Measurements from ENCODE around the gene PDE4D.
A peak's percentile ranks its signal among the peaks of the same experiment; 100 is the strongest.

Gene PDE4D

DNA sequence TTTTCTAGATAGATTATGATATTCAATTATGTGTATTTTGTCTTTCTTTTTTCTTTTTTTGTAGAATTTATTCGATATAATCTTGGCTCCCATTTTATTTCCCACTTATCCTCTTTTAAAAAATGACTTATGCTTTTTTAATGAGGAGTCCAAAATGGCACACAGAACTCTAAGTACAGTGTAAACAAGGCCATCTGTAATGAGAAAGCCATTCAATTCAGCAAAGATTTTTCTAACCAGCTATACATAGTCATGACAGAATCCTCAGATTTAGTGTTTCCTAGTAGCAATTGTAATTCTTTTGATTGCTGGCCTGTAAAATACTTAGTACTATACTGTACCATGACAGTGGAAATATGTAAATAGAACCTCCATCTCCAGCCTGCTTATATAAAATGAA is 659.3 kb downstream of the PDE4D start:
- DNase-seq (ENCODE audit: extremely low read depth, insufficient read length), result no peak
- Histone ChIP-seq H3K4me3 (replicated peaks; ENCODE audit: low read depth, low read length) (no peak overlapping the region), H3K27me3 (replicated peaks; ENCODE audit: control insufficient read depth, insufficient read depth, low read length) (no peaks in the 10 kb centered on the region), H3K36me3 (ENCODE audit: control insufficient read depth, insufficient read depth, low read length) (no peaks in the 10 kb centered on the region)
- no peak for TF ChIP-seq CTCF (IDR thresholded peaks at IDR 0.05; ENCODE audit: insufficient read depth, low read length, poor library complexity, severe bottlenecking)

GRCh38 chr5:59231221-59231931 is 662.1 kb downstream of the PDE4D start:
- H3K36me3 ChIP-seq (ENCODE audit: control insufficient read depth, insufficient read depth, low read length), result no peaks in the 10 kb centered on the region
- H3K27me3 ChIP-seq (replicated peaks; ENCODE audit: control insufficient read depth, insufficient read depth, low read length), result no peaks in the 10 kb centered on the region
- no peak for TF ChIP-seq CTCF (IDR thresholded peaks at IDR 0.05; ENCODE audit: insufficient read depth, low read length, poor library complexity, severe bottlenecking)
- DNase-seq (ENCODE audit: extremely low read depth, insufficient read length), result no peak
- H3K4me3 ChIP-seq (replicated peaks; ENCODE audit: low read depth, low read length), result no peak overlapping the region

DNA sequence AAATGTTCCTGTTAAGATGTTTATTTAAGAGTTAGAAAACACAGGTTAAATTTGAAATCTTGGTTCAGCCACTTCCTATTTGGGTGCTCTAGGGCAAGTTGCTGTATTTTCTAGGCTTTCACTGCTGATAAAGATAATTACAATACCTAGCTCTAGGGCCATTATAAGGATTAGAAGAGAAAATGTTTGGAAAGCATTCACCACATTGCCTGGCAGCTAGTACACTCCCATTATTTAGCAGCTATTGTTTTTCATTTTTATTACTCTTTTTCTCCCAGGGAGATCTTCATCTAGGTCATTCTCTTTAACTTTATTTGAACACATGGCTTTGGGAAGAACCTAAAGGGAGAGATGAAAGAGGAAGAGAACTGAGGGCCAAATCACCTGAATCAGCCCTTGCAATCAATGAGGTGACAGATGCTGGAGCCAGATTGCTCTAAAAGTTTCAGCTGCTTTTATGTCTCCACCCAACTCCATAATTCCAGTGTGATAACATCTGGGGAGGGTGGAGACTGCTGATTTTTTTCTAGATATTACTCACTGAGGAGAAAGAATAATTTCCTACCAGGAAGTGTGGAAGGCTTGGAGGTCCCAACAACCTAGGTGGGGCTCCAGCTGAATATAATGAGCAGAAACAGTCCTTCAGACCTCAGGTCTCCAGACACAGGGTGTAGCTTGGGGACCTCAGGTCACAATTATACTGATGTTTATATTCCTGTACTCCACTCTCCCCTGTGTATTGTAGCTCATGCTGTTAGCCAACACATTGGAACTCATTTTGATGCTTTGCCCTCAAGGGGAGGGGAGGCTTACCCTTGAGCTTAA is 670.6 kb downstream of the PDE4D start:
- Histone ChIP-seq H3K27me3 (replicated peaks; ENCODE audit: control insufficient read depth, insufficient read depth, low read length) (no peaks in the 10 kb centered on the region; the same call in 1 of the 2 replicates), H3K36me3 (ENCODE audit: control insufficient read depth, insufficient read depth, low read length) (no peaks in the 10 kb centered on the region), H3K4me3 (replicated peaks; ENCODE audit: low read depth, low read length) (no peak overlapping the region)
- no peak for TF ChIP-seq CTCF (IDR thresholded peaks at IDR 0.05; ENCODE audit: insufficient read depth, low read length, poor library complexity, severe bottlenecking)
- DNase-seq (ENCODE audit: extremely low read depth, insufficient read length), result no peak

DNA sequence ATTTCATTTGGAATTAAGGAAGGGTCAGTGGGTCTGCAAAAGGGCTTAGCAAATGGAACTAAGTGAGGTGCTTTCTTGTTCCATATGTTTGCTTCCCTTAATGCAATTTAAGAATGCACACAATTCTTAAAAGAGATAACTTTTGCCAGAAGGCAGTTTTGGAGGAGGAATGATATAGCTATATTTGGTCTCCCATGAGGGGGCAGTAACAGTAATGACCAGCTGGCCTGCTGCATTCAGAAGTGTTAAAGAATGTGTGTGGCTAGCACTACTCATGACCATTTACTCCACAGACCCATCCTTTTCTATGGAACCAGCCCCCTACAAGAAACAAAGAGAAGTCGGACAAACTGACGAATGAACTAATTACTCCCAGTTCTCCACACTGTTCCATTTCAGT is 671.8 kb downstream of the PDE4D start:
- no peak overlapping the region for H3K4me3 ChIP-seq (replicated peaks; ENCODE audit: low read depth, low read length)
- no peak for DNase-seq (ENCODE audit: extremely low read depth, insufficient read length)
- H3K36me3 ChIP-seq (ENCODE audit: control insufficient read depth, insufficient read depth, low read length), result no peaks in the 10 kb centered on the region
- no peak for TF ChIP-seq CTCF (IDR thresholded peaks at IDR 0.05; ENCODE audit: insufficient read depth, low read length, poor library complexity, severe bottlenecking)
- no peaks in the 10 kb centered on the region; the same call in 1 of the 2 replicates for H3K27me3 ChIP-seq (replicated peaks; ENCODE audit: control insufficient read depth, insufficient read depth, low read length)

GRCh38 chr5:59218424-59219045 is 675.0 kb downstream of the PDE4D start:
- DNase-seq (ENCODE audit: extremely low read depth, insufficient read length), result no peak
- no peak overlapping the region for H3K4me3 ChIP-seq (replicated peaks; ENCODE audit: low read depth, low read length)
- TF ChIP-seq CTCF (IDR thresholded peaks at IDR 0.05; ENCODE audit: insufficient read depth, low read length, poor library complexity, severe bottlenecking), result peak; percentile 11
- no peaks in the 10 kb centered on the region; the same call in 1 of the 2 replicates for H3K27me3 ChIP-seq (replicated peaks; ENCODE audit: control insufficient read depth, insufficient read depth, low read length)
- H3K36me3 ChIP-seq (ENCODE audit: control insufficient read depth, insufficient read depth, low read length), result no peaks in the 10 kb centered on the region
